Measurements from ENCODE around the gene GPRC5C.

DNA sequence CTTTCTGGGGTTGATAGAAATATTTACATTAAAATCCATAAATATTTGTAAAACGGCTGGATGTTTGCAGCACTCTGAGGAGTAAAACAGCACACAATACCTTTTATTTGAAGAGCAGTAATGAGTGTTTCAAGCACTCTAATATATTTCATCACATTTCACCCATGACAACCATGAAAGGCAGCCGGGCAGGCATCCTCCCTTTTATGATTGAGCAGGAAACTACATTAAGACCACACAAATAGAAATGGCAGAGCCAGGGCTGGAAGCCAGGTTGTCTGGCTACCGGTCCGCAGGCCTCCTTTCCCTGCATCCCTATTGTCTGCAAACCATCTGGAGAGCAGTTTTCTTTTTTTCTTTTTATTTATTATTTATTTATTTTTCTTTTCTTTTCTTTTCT lies 23.1 kb upstream of the GPRC5C start:
- TF ChIP-seq POLR2A (IDR thresholded peaks at IDR 0.05; ENCODE audit: low read depth, low read length) (no peak), SPI1 (IDR thresholded peaks at IDR 0.05; ENCODE audit: low read depth, low read length) (no peak)
